HEK293 (cell line): ENCODE results near the gene S100A14.

Experiments
- CTCF ChIP-seq: fragments of 450-650 bp; formaldehyde crosslinking; IDR thresholded peaks from 2 replicates; pipeline ENCODE4 v1.5.1; 2016; ENCODE audit warnings: missing biosample characterization, missing genetic modification characterization
- KLF16 ChIP-seq: fragments of 450-650 bp; formaldehyde crosslinking; IDR thresholded peaks from 2 replicates; pipeline ENCODE4 v1.5.1; 2017; ENCODE audit warnings: missing biosample characterization, missing genetic modification characterization
- ZNF18 ChIP-seq: fragments of 450-650 bp; formaldehyde crosslinking; IDR thresholded peaks from 2 replicates; pipeline ENCODE4 v1.5.1; 2016; ENCODE audit warnings: missing biosample characterization, missing genetic modification characterization
- ZNF529 ChIP-seq: fragments of 450-650 bp; formaldehyde crosslinking; IDR thresholded peaks from 2 replicates; pipeline ENCODE4 v1.5.1; 2017; ENCODE audit warnings: missing genetic modification characterization, missing biosample characterization; ENCODE audit not compliant: insufficient replicate concordance
- ZNF555 ChIP-seq: fragments of 450-650 bp; formaldehyde crosslinking; conservative IDR thresholded peaks from 2 replicates; pipeline ENCODE4 v1.5.1; 2017; ENCODE audit warnings: missing biosample characterization, mild to moderate bottlenecking, missing genetic modification characterization, inconsistent platforms

GRCh38 chr1:153638261-153638660, 22.1 kb upstream of the S100A14 start:
- TF ChIP-seq CTCF (tag by site-specific recombination) (no peak), ZNF18 (no peak), ZNF555 (tag by site-specific recombination) (no peak), ZNF529 (tag by site-specific recombination) (no peak), KLF16 (tag by site-specific recombination) (no peak)
